HepG2 (cell line): Measurements from ENCODE around the gene CERS1. TPM values are rescaled to one million over a fixed set of nuclear protein-coding genes. Genes with fewer than 3 reads are reported as not detected.

Source experiments
- BORCS8-MEF2B ChIP-seq: sonication (generic); formaldehyde crosslinking; IDR thresholded peaks from 2 replicates; pipeline ENCODE4 v1.8.0; 2022; ENCODE audit warnings: mild to moderate bottlenecking, missing genetic modification reagents
- EEA1 ChIP-seq: sonication (generic); formaldehyde crosslinking; IDR thresholded peaks from 2 replicates; pipeline ENCODE4 v1.5.1; 2020; ENCODE audit warnings: mild to moderate bottlenecking, missing genetic modification reagents, borderline replicate concordance
- FOXM1 ChIP-seq: sonication (generic); formaldehyde crosslinking; IDR thresholded peaks from 2 replicates; pipeline ENCODE4 v1.5.0; 2020; ENCODE audit warnings: missing genetic modification reagents
- KDM1A ChIP-seq: IDR thresholded peaks from 2 replicates; pipeline ENCODE4 v1.6.1; 2016; ENCODE audit warnings: missing compliant biosample characterization
- PHF20 ChIP-seq: sonication (generic); formaldehyde crosslinking; IDR thresholded peaks from 2 replicates; pipeline ENCODE4 v1.5.0; 2020; ENCODE audit warnings: mild to moderate bottlenecking, missing genetic modification reagents
- RBAK ChIP-seq: sonication (generic); formaldehyde crosslinking; IDR thresholded peaks from 2 replicates; pipeline ENCODE4 v1.5.1; 2020; ENCODE audit warnings: mild to moderate bottlenecking, missing genetic modification reagents
- SAFB2 ChIP-seq: sonication (generic); formaldehyde crosslinking; IDR thresholded peaks from 2 replicates; pipeline ENCODE4 v1.5.1; 2020; ENCODE audit warnings: missing genetic modification reagents, low read depth, mild to moderate bottlenecking, borderline replicate concordance
- TAF1 ChIP-seq: sonication (generic); formaldehyde crosslinking; IDR thresholded peaks from 2 replicates; pipeline ENCODE4 v1.4.0; 2020; ENCODE audit warnings: missing genetic modification reagents
- ZNF547 ChIP-seq: sonication (generic); formaldehyde crosslinking; IDR thresholded peaks from 2 replicates; pipeline ENCODE4 v1.5.1; 2020; ENCODE audit warnings: mild to moderate bottlenecking, missing genetic modification reagents
- ZNF746 ChIP-seq: sonication (generic); formaldehyde crosslinking; IDR thresholded peaks from 2 replicates; pipeline ENCODE4 v1.8.0; 2022; ENCODE audit warnings: mild to moderate bottlenecking, missing genetic modification reagents
- ZNF790 ChIP-seq: sonication (generic); formaldehyde crosslinking; IDR thresholded peaks from 2 replicates; pipeline ENCODE4 v1.8.0; 2022; ENCODE audit warnings: missing genetic modification reagents, mild to moderate bottlenecking, borderline replicate concordance
- polyA plus RNA-seq, 8 experiments: library from polyadenylated mRNA; depleted of rRNA in 3 of 8; stranded (reverse) in 7 of 8; unstranded in 1 of 8; fragments of >200 nt; fragmentation: Illumina TruSeq in 4 of 8; extraction: Trizol in 4 of 8; gene quantifications; 2 replicates each; pipeline versions ENCODE4 v1.2.1 to v1.2.3, GENCODE V29; 2011 to 2016; ENCODE audit warnings: low read depth in 4 of 8, missing spikeins in 1 of 8, mixed read lengths in 1 of 8; ENCODE audit not compliant: insufficient read depth in 1 of 8
- total RNA-seq, 5 experiments: library from RNA; depleted of rRNA; stranded (reverse); fragments of >200 nt; fragmentation: Illumina TruSeq; extraction: Trizol; gene quantifications; 2 replicates each; pipeline ENCODE4 v1.2.3, GENCODE V29; 2016; ENCODE audit warnings: low read depth in 1 of 5
- TF ChIP-seq, protein P1 (sequence below), 2 experiments: fragments of 450-650 bp in 1 of 2; sonication (generic) in 1 of 2; formaldehyde crosslinking in 1 of 2; IDR thresholded peaks; 2 replicates each; pipeline versions ENCODE4 v1.6.1 to v1.8.0; 2016 to 2022; ENCODE audit warnings: antibody characterized with exemption in 1 of 2, mild to moderate bottlenecking in 1 of 2, missing genetic modification reagents in 1 of 2
- TF ChIP-seq, protein P2 (sequence below): IDR thresholded peaks from 2 replicates; pipeline ENCODE4 v1.6.1; 2016; ENCODE audit warnings: low read depth, borderline replicate concordance
- TF ChIP-seq, protein P3 (sequence below): sonication (generic); formaldehyde crosslinking; IDR thresholded peaks from 2 replicates; pipeline ENCODE4 v1.4.0; 2020; ENCODE audit warnings: mild to moderate bottlenecking, missing genetic modification reagents
- TF ChIP-seq, protein P4 (sequence below): sonication (generic); formaldehyde crosslinking; IDR thresholded peaks from 2 replicates; pipeline ENCODE4 v1.5.0; 2020; ENCODE audit warnings: mild to moderate bottlenecking, missing genetic modification reagents

The CERS1 gene
- total and polyA plus RNA-seq, 2 of the 13 experiments (the other 11 are each of a cell fraction or from before 2014, with no cell fraction given) = 4.6 to 9.8 TPM

DNA sequence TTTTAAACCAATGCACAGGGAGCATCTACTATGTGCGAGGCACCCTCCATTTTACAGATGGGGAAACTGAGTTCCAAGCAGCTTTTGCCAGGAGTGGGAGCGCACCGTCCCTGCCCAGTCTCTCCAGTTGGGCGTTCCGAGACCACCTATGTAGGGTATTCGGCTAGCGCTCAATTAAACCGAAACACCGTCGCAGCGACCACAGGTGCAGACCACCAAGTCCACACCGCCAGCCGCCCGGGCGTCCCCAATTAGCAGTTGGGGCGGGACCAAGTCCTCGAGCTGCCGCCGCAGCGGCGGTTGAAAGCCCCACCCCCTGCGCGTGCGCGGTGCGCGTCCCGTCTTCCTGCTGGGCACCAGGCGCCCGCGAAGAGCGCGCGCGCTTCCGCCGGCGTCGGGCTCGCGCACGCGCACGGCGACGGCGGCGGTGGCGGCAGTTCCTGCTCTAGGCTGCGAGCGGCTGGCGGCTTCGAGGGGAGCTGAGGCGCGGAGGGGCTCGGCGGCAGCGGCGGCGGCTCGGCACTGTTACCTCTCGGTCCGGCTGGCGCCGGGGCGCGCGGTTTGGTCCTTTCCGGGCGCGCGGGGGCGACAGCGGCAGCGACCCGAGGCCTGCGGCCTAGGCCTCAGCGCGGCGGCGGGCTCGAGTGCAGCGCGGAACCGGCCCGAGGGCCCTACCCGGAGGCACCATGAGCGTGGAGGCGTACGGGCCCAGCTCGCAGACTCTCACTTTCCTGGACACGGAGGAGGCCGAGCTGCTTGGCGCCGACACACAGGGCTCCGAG, 64.2 kb downstream of the CERS1 start, which contains the start of gene UPF1 (continued):
- TF ChIP-seq, protein P1, sequence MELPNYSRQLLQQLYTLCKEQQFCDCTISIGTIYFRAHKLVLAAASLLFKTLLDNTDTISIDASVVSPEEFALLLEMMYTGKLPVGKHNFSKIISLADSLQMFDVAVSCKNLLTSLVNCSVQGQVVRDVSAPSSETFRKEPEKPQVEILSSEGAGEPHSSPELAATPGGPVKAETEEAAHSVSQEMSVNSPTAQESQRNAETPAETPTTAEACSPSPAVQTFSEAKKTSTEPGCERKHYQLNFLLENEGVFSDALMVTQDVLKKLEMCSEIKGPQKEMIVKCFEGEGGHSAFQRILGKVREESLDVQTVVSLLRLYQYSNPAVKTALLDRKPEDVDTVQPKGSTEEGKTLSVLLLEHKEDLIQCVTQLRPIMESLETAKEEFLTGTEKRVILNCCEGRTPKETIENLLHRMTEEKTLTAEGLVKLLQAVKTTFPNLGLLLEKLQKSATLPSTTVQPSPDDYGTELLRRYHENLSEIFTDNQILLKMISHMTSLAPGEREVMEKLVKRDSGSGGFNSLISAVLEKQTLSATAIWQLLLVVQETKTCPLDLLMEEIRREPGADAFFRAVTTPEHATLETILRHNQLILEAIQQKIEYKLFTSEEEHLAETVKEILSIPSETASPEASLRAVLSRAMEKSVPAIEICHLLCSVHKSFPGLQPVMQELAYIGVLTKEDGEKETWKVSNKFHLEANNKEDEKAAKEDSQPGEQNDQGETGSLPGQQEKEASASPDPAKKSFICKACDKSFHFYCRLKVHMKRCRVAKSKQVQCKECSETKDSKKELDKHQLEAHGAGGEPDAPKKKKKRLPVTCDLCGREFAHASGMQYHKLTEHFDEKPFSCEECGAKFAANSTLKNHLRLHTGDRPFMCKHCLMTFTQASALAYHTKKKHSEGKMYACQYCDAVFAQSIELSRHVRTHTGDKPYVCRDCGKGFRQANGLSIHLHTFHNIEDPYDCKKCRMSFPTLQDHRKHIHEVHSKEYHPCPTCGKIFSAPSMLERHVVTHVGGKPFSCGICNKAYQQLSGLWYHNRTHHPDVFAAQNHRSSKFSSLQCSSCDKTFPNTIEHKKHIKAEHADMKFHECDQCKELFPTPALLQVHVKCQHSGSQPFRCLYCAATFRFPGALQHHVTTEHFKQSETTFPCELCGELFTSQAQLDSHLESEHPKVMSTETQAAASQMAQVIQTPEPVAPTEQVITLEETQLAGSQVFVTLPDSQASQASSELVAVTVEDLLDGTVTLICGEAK (IDR thresholded peaks at IDR 0.05) = no peak
- TF ChIP-seq, protein P1 (CRISPR knock-in tag; IDR thresholded peaks at IDR 0.05) = peak; percentile 8; the same call in 1 of the 2 replicates
- TF ChIP-seq, protein P2, sequence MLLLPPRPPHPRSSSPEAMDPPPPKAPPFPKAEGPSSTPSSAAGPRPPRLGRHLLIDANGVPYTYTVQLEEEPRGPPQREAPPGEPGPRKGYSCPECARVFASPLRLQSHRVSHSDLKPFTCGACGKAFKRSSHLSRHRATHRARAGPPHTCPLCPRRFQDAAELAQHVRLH (CRISPR knock-in tag) = no peak
- TF ChIP-seq ZNF790 (peak; percentile 87; the same call in 1 of the 2 replicates), ZNF746 (CRISPR knock-in tag) (0 out of 2 replicates have a peak, but pooled peaks have one; percentile 11), PHF20 (CRISPR knock-in tag) (peak; percentile 50; the same call in 1 of the 2 replicates), BORCS8-MEF2B (CRISPR knock-in tag) (0 out of 2 replicates have a peak, but pooled peaks have one; percentile 7), SAFB2 (CRISPR knock-in tag) (peak; percentile 39; the same call in 1 of the 2 replicates), FOXM1 (CRISPR knock-in tag) (0 out of 2 replicates have a peak, but pooled peaks have one; percentile 59), EEA1 (CRISPR knock-in tag) (peak; percentile 37; the same call in 1 of the 2 replicates), TAF1 (CRISPR knock-in tag) (peak; percentile 73), RBAK (no peak), ZNF547 (peak; percentile 59), KDM1A (peak; percentile 55; the same call in 1 of the 2 replicates)
- TF ChIP-seq, protein P3, sequence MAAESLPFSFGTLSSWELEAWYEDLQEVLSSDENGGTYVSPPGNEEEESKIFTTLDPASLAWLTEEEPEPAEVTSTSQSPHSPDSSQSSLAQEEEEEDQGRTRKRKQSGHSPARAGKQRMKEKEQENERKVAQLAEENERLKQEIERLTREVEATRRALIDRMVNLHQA (CRISPR knock-in tag) = no peak
- TF ChIP-seq, protein P4, sequence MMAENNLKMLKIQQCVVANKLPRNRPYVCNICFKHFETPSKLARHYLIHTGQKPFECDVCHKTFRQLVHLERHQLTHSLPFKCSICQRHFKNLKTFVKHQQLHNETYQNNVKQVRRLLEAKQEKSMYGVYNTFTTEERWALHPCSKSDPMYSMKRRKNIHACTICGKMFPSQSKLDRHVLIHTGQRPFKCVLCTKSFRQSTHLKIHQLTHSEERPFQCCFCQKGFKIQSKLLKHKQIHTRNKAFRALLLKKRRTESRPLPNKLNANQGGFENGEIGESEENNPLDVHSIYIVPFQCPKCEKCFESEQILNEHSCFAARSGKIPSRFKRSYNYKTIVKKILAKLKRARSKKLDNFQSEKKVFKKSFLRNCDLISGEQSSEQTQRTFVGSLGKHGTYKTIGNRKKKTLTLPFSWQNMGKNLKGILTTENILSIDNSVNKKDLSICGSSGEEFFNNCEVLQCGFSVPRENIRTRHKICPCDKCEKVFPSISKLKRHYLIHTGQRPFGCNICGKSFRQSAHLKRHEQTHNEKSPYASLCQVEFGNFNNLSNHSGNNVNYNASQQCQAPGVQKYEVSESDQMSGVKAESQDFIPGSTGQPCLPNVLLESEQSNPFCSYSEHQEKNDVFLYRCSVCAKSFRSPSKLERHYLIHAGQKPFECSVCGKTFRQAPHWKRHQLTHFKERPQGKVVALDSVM = peak; percentile 62; the same call in 1 of the 2 replicates
